ENCODE results near the gene AP4B1. TPM values are rescaled to one million over a fixed set of nuclear protein-coding genes. Genes with fewer than 3 reads are reported as not detected.
"Not testable (repeated sequence)": the region's sequence is repeated elsewhere in the genome, so short reads cannot be mapped to it uniquely, and the experiment has no call there.

Gene AP4B1
- total RNA-seq, 1 donor from 2014 or later: 45.9 TPM

GRCh38 chr1:113858418-113858817 lies 46.2 kb downstream of the AP4B1 start:
- Mint-ChIP-seq H3K4me3 (ENCODE audit: low read depth) (no peak overlapping the region), H3K36me3 (ENCODE audit: low read depth) (peaks cover 74% of the 10 kb centered on the region), H3K27me3 (ENCODE audit: low read depth) (no peaks in the 10 kb centered on the region), H3K4me1 (ENCODE audit: low read depth) (peaks cover 43% of the 10 kb centered on the region), H3K9me3 (no peaks in the 10 kb centered on the region), H3K27ac (no peak overlapping the region)
- no peak for DNase-seq (ENCODE audit: low spot score)
- intact Hi-C loops (cut with micrococcal nuclease): no loop called here

- intact Hi-C loops (cut with micrococcal nuclease): no loop called here
- Mint-ChIP-seq H3K27me3 (ENCODE audit: low read depth) (no peaks in the 10 kb centered on the region), H3K36me3 (ENCODE audit: low read depth) (peaks cover 72% of the 10 kb centered on the region), H3K4me3 (ENCODE audit: low read depth) (no peak overlapping the region), H3K9me3 (no peaks in the 10 kb centered on the region), H3K27ac (no peak overlapping the region), H3K4me1 (ENCODE audit: low read depth) (peaks cover 40% of the 10 kb centered on the region)
- DNase-seq (ENCODE audit: low spot score): no peak
Measured at GRCh38 chr1:113857776-113858175, 46.8 kb downstream of the AP4B1 start.

- H3K4me1 Mint-ChIP-seq (ENCODE audit: low read depth): peaks cover 33% of the 10 kb centered on the region
- no peak overlapping the region for H3K4me3 Mint-ChIP-seq (ENCODE audit: low read depth)
- no peaks in the 10 kb centered on the region for H3K9me3 Mint-ChIP-seq
- intact Hi-C loops (cut with micrococcal nuclease): no loop called here
- peaks cover 72% of the 10 kb centered on the region for H3K36me3 Mint-ChIP-seq (ENCODE audit: low read depth)
- no peaks in the 10 kb centered on the region for H3K27me3 Mint-ChIP-seq (ENCODE audit: low read depth)
- H3K27ac Mint-ChIP-seq: no peak overlapping the region
- no peak for DNase-seq (ENCODE audit: low spot score)
Measured at GRCh38 chr1:113856401-113856790, 48.2 kb downstream of the AP4B1 start.

DNA sequence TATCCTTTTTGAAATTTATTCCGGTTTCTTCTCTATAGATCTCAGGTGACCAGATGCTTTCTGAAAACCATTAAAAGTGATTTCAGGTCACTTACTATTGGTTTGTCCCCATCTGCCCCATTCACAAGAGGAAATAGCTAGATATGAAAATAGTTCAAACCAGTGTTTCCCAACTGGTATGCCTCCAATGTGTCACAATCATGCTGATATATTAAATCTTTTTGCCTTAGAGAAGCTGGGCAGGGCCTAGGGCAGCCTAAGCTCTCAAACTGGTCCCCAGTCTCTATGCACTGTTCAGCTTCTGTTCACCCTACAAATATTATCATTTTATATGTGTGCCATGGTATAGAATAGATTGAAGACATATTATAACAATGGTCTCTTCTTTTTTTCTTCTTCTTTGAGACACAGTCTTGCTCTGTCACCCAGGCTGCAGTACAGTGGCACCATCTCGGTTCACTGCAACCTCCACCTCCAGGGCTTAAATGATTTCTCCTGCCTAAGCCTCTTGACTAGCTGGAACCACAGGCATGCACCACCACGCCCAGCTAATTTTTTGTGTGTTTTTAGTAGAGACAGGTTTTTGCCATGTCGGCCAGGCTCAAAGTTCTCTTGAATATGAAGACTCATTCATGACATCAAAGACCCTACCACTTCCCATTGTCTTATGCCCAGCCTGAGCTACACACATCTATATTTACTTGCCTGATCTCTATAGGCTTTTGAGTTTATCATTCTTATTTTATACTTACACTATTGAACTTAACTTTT lies 48.8 kb downstream of the AP4B1 start:
- no peaks in the 10 kb centered on the region for H3K27me3 Mint-ChIP-seq (ENCODE audit: low read depth)
- no peak overlapping the region for H3K4me3 Mint-ChIP-seq (ENCODE audit: low read depth)
- no peak overlapping the region for H3K27ac Mint-ChIP-seq
- peaks cover 74% of the 10 kb centered on the region for H3K36me3 Mint-ChIP-seq (ENCODE audit: low read depth)
- DNase-seq (ENCODE audit: low spot score): no peak
- H3K9me3 Mint-ChIP-seq: no peaks in the 10 kb centered on the region
- H3K4me1 Mint-ChIP-seq (ENCODE audit: low read depth): peaks cover 32% of the 10 kb centered on the region
- intact Hi-C loops (cut with micrococcal nuclease): no loop called here

DNA sequence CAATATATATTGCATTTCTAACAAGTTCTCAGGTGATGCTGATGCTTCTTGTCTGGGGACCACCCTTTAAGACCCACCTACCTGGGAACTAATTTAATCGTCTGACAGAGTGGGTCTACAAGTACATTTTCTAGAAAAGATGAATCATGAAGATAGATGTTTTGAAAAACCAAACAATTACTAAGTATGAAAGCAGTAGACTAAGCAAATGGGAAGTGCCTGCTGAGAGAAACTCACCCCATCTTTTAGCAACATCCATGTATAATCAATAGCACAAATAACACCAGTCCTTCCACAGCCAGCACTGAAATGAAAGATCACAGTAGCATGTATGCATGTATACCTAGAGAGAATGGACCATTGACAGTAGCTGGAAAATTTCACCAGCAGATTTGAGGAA lies 50.4 kb downstream of the AP4B1 start:
- H3K9me3 Mint-ChIP-seq: no peaks in the 10 kb centered on the region
- intact Hi-C loops (cut with micrococcal nuclease): no loop called here
- peak overlapping the region; percentile 39 for H3K27ac Mint-ChIP-seq
- peaks cover 25% of the 10 kb centered on the region for H3K4me1 Mint-ChIP-seq (ENCODE audit: low read depth)
- peaks cover 80% of the 10 kb centered on the region for H3K36me3 Mint-ChIP-seq (ENCODE audit: low read depth)
- DNase-seq (ENCODE audit: low spot score): no peak
- no peaks in the 10 kb centered on the region for H3K27me3 Mint-ChIP-seq (ENCODE audit: low read depth)
- H3K4me3 Mint-ChIP-seq (ENCODE audit: low read depth): no peak overlapping the region

GRCh38 chr1:113852694-113853093 lies 51.9 kb downstream of the AP4B1 start:
- H3K4me3 Mint-ChIP-seq (ENCODE audit: low read depth); H3K27ac Mint-ChIP-seq; DNase-seq (ENCODE audit: low spot score); intact Hi-C loops (cut with micrococcal nuclease); H3K9me3 Mint-ChIP-seq; H3K27me3 Mint-ChIP-seq (ENCODE audit: low read depth): not testable (repeated sequence)
- H3K36me3 Mint-ChIP-seq (ENCODE audit: low read depth): peaks cover 82% of the 10 kb centered on the region
- H3K4me1 Mint-ChIP-seq (ENCODE audit: low read depth): peaks cover 21% of the 10 kb centered on the region

DNA sequence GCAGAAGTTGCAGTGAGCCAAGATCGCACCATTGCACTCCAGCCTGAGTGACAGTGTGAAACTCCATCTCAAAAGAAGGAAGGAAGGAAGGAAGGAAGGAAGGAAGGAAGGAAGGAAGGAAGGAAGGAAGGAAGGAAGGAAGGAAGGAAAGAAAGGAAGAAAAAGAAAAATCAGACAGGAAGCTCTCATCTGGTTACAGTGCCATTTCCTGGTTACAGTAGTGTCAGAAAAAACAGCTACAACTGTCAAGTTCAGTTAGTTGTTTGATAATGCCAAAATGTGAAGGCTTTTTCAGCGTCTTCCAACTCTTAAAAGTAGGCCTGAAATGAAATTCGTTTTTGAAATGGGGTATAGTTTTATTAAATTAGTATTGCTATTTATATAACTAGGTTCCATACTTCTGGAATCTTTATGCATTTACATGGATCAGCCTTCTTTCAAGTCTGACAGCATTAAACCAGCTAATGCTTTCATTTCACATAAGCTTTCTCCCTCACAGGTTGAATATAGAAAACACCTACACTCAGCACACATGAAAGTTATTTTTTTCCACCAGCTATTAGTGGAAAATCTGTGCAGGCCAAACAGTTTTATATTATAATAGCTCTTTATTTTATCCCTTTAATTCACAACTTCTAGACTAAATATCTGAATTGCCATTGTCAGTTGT lies 54.3 kb downstream of the AP4B1 start:
- H3K27me3 Mint-ChIP-seq (ENCODE audit: low read depth): no peaks in the 10 kb centered on the region
- no peak for DNase-seq (ENCODE audit: low spot score)
- H3K4me1 Mint-ChIP-seq (ENCODE audit: low read depth): peaks cover 21% of the 10 kb centered on the region
- H3K27ac Mint-ChIP-seq: peak overlapping the region; percentile 59
- peaks cover 10% of the 10 kb centered on the region for H3K9me3 Mint-ChIP-seq
- intact Hi-C loops (cut with micrococcal nuclease): no loop called here
- peaks cover 84% of the 10 kb centered on the region for H3K36me3 Mint-ChIP-seq (ENCODE audit: low read depth)
- H3K4me3 Mint-ChIP-seq (ENCODE audit: low read depth): no peak overlapping the region

GRCh38 chr1:113849072-113849471 lies 55.5 kb downstream of the AP4B1 start:
- H3K27ac Mint-ChIP-seq: no peak overlapping the region

GRCh38 chr1:113846391-113847035 lies 58.1 kb downstream of the AP4B1 start:
- peaks cover 11% of the 10 kb centered on the region for H3K4me1 Mint-ChIP-seq (ENCODE audit: low read depth)
- no peaks in the 10 kb centered on the region for H3K27me3 Mint-ChIP-seq (ENCODE audit: low read depth)
- H3K4me3 Mint-ChIP-seq (ENCODE audit: low read depth): no peak overlapping the region
- H3K27ac Mint-ChIP-seq: no peak overlapping the region
- peaks cover 85% of the 10 kb centered on the region for H3K36me3 Mint-ChIP-seq (ENCODE audit: low read depth)
- intact Hi-C loops (cut with micrococcal nuclease): no loop called here
- peaks cover 10% of the 10 kb centered on the region for H3K9me3 Mint-ChIP-seq
- DNase-seq (ENCODE audit: low spot score): no peak

More at GRCh38 chr1:113849072-113849471, 55.5 kb downstream of the AP4B1 start:
- Mint-ChIP-seq H3K36me3 (ENCODE audit: low read depth) (peaks cover 78% of the 10 kb centered on the region), H3K4me3 (ENCODE audit: low read depth) (no peak overlapping the region), H3K9me3 (peaks cover 10% of the 10 kb centered on the region), H3K4me1 (ENCODE audit: low read depth) (peaks cover 14% of the 10 kb centered on the region), H3K27me3 (ENCODE audit: low read depth) (no peaks in the 10 kb centered on the region)
- DNase-seq (ENCODE audit: low spot score): no peak
- intact Hi-C loops (cut with micrococcal nuclease): no loop called here

Other genes starting within 250 kb of the AP4B1 start
- gene PHTF1, start 145.3 kb downstream of the AP4B1 start, total RNA-seq: 22.0 and 22.5 TPM in 2 replicates
- 21.5 and 23.4 TPM in 2 replicates for gene RSBN1, start 92.3 kb downstream of the AP4B1 start, total RNA-seq
- 57.8 and 58.8 TPM in 2 replicates for gene PTPN22, start 33.1 kb downstream of the AP4B1 start, total RNA-seq
- gene BCL2L15, start 17.2 kb downstream of the AP4B1 start, total RNA-seq: 0.39 and 1.1 TPM in 2 replicates
- 18.8 and 20.8 TPM in 2 replicates for gene DCLRE1B, start 527 bp upstream of the AP4B1 start, total RNA-seq
- 108 and 111 TPM in 2 replicates for gene HIPK1, start 24.5 kb upstream of the AP4B1 start, total RNA-seq
- 0.11 and 0.18 TPM in 2 replicates for gene OLFML3, start 74.7 kb upstream of the AP4B1 start, total RNA-seq
- not detected in 2 replicates for gene SYT6, start 249.1 kb upstream of the AP4B1 start, total RNA-seq